ENCODE measurements around the gene CERK.
A peak's percentile ranks its signal among the peaks of the same experiment; 100 is the strongest.

Gene CERK

GRCh38 chr22:46696614-46697013 lies 41.4 kb downstream of the CERK start:
- DNase-seq, result no peak

- DNase-seq, result no peak
Measured at GRCh38 chr22:46696229-46696518, 41.9 kb downstream of the CERK start.

- DNase-seq, result peak; percentile 31
Measured at GRCh38 chr22:46695346-46696228, 42.5 kb downstream of the CERK start.

- DNase-seq, result no peak
Measured at GRCh38 chr22:46694416-46695170, 43.5 kb downstream of the CERK start.

GRCh38 chr22:46693634-46694415 lies 44.2 kb downstream of the CERK start:
- DNase-seq, result no peak

GRCh38 chr22:46691571-46691970 lies 46.5 kb downstream of the CERK start:
- DNase-seq, result no peak

- DNase-seq, result no peak
Measured at GRCh38 chr22:46690146-46690545, 47.9 kb downstream of the CERK start.

GRCh38 chr22:46688949-46689348 lies 49.1 kb downstream of the CERK start:
- DNase-seq, result peak; percentile 7

- DNase-seq, result no peak
Measured at GRCh38 chr22:46687460-46687859, 50.6 kb downstream of the CERK start.

- no peak for DNase-seq
Measured at GRCh38 chr22:46687048-46687444, 51.0 kb downstream of the CERK start.

GRCh38 chr22:46686221-46687047 lies 51.6 kb downstream of the CERK start:
- DNase-seq, result no peak

GRCh38 chr22:46684706-46685105 lies 53.3 kb downstream of the CERK start:
- peak; percentile 22 for DNase-seq

GRCh38 chr22:46682011-46682731 lies 55.9 kb downstream of the CERK start:
- no peak for DNase-seq

GRCh38 chr22:46681010-46681409 lies 57.0 kb downstream of the CERK start:
- no peak for DNase-seq

- no peak for DNase-seq
Measured at GRCh38 chr22:46679706-46680269, 58.3 kb downstream of the CERK start.

- DNase-seq, result no peak
Measured at GRCh38 chr22:46678785-46679700, 59.0 kb downstream of the CERK start.

- no peak for DNase-seq
Measured at GRCh38 chr22:46678003-46678657, 59.9 kb downstream of the CERK start.

- DNase-seq, result no peak
Measured at GRCh38 chr22:46677323-46678002, 60.6 kb downstream of the CERK start.

- no peak for DNase-seq
Measured at GRCh38 chr22:46676881-46677280, 61.2 kb downstream of the CERK start.
